Activated CD8-positive, alpha-beta T cell treated with anti-CD3 and anti-CD28 coated beads for 36 hours (primary cell): ENCODE measurements around the gene CELSR1. TPM values are rescaled to one million over a fixed set of nuclear protein-coding genes. Genes with fewer than 3 reads are reported as not detected.

ENCODE experiments used
- ATAC-seq: fragments of 200-7000 bp; cut with Tn5 transposase; one replicate; pipeline ENCODE4 v1.10.0; 2021; ENCODE audit warnings: mild to moderate bottlenecking, moderate library complexity
- CTCF ChIA-PET: fragments of 350-600 bp; sonication (Branson Sonifier 250); formaldehyde crosslinking; loops from one replicate; lab custom pipeline; 2021; ENCODE audit warnings: antibody characterized with exemption; lab: Charles Lee
- POLR2A ChIA-PET: fragments of 350-600 bp; sonication (Branson Sonifier 250); formaldehyde crosslinking; loops from one replicate; lab custom pipeline; 2021; ENCODE audit warnings: antibody characterized with exemption; lab: Charles Lee
- DNase-seq: peaks from one replicate; pipeline ENCODE4 v3.0.0-alpha.2; 2020
- H3K27ac Mint-ChIP-seq: one replicate; pipeline ENCODE4 v1.8.0; 2021; ENCODE audit warnings: mild to moderate bottlenecking, mixed read lengths
- H3K27me3 Mint-ChIP-seq: one replicate; pipeline ENCODE4 v1.8.0; 2021; ENCODE audit warnings: mixed read lengths
- H3K36me3 Mint-ChIP-seq: one replicate; pipeline ENCODE4 v1.8.0; 2021; ENCODE audit warnings: low read depth, mixed read lengths
- H3K4me1 Mint-ChIP-seq: one replicate; pipeline ENCODE4 v1.8.0; 2021; ENCODE audit warnings: low read depth, mixed read lengths
- H3K4me3 Mint-ChIP-seq: one replicate; pipeline ENCODE4 v1.8.0; 2021; ENCODE audit warnings: mild to moderate bottlenecking, moderate library complexity, mixed read lengths
- H3K9me3 Mint-ChIP-seq: one replicate; pipeline ENCODE4 v1.8.0; 2021; ENCODE audit warnings: mixed read lengths
- CTCF ChIP-seq: fragments of 200-600 bp; IDR thresholded peaks from one replicate; pipeline ENCODE4 v1.8.0; 2022; ENCODE audit warnings: antibody characterized with exemption, mild to moderate bottlenecking
- intact Hi-C: fragments of 100-400 bp; cut with micrococcal nuclease; formaldehyde crosslinking; loops from one replicate; pipeline ENCODE4 v1.10.0; 2022
- total RNA-seq, 2 experiments: library from RNA; stranded (reverse); gene quantifications; one replicate each; pipeline ENCODE4 v1.2.3, GENCODE V29; 2021

The CELSR1 gene
- total RNA-seq, 2 experiments from 2014 or later: 0.25 to 0.36 TPM

DNA sequence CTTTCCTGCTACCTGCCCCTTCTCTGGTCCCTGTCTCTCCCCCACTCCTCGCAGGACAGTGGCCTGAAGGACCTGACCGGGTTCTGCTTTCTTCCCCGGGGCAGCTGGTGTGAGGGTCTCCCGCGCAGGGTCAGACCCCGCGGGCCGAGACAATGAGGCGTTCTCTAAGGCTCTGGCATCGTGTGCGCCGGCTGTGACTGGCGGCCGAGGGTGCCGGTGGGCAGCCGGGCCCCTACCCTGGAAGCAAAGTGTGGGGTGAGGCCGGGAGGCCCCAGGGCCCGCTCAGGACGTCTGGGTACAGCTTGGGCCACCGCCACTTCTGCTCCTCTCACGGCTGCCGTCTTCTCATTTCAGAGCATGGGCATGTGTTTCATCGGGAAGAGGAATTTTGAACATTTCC lies 185.7 kb downstream of the CELSR1 start:
- peaks cover 50% of the 10 kb centered on the region for H3K36me3 Mint-ChIP-seq
- intact Hi-C loops: no loop called here

GRCh38 chr22:46351131-46351735 lies 186.2 kb downstream of the CELSR1 start:
- H3K36me3 Mint-ChIP-seq: peaks cover 51% of the 10 kb centered on the region
- no peak overlapping the region for H3K27ac Mint-ChIP-seq
- no peak for DNase-seq

More for the DNA sequence above, 185.7 kb downstream of the CELSR1 start:
- CTCF ChIA-PET: interaction anchor here (1.0 kb wide), 1 partner anchor 16 kb away, joined by 3 read pairs; no protein-coding TSS in a partner anchor
- no peak overlapping the region for H3K4me3 Mint-ChIP-seq
- H3K4me1 Mint-ChIP-seq: peaks cover 4% of the 10 kb centered on the region
- DNase-seq (no peak), ATAC-seq (no peak)
- no peaks in the 10 kb centered on the region for H3K9me3 Mint-ChIP-seq
- POLR2A ChIA-PET: no interaction called here
- no peak overlapping the region for H3K27ac Mint-ChIP-seq
- TF ChIP-seq CTCF: no peak
- no peaks in the 10 kb centered on the region for H3K27me3 Mint-ChIP-seq

DNA sequence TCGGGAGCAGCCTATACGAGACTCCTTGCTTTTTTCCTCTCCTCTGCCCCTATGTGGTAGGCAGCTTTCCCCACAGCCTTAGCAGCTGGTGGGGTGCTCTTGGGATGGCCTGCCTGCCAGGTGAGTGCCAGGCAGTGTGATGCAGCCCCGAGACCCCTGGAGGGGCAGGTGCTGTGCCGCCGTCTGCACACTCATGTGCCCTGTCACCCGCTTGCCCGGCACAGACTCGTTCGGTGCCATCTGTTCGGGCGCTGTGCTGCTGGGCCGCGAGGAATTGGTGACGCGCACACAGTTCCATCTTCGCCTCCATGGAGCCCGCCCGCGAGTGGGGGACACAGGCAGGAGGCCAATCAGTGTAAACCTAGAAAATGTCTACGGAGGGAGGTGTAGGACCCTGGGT lies 186.8 kb downstream of the CELSR1 start:
- CTCF ChIA-PET: no interaction called here

More at GRCh38 chr22:46351131-46351735, 186.2 kb downstream of the CELSR1 start:
- H3K27me3 Mint-ChIP-seq: no peaks in the 10 kb centered on the region
- no peak for TF ChIP-seq CTCF
- peaks cover 4% of the 10 kb centered on the region for H3K4me1 Mint-ChIP-seq
- ATAC-seq: no peak
- H3K4me3 Mint-ChIP-seq: no peak overlapping the region
- POLR2A ChIA-PET: no interaction called here
- CTCF ChIA-PET: no interaction called here
- intact Hi-C loops: no loop called here
- H3K9me3 Mint-ChIP-seq: no peaks in the 10 kb centered on the region

DNA sequence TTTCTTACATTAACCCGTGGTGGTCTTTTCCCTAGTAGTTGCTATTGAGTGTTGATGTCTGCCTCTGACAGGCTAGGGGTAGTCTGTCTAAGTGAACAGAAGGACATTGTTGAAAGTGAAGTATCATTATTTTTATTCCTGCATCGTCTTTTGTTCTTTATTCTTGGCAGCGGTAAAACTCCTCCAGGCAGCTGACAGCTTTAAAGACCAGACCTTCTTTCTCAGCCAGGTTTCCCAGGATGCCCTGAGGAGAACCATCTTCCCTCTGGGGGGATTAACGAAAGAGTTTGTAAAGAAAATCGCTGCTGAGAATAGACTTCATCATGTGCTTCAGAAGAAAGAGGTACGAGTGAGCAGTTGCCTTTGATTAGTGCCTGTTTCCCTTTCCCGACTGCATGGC lies 187.3 kb downstream of the CELSR1 start:
- no peaks in the 10 kb centered on the region for H3K9me3 Mint-ChIP-seq
- ATAC-seq (no peak), DNase-seq (no peak)
- CTCF ChIA-PET: interaction anchor here (0.9 kb wide), 1 partner anchor 192 kb away, joined by 3 read pairs; no protein-coding TSS in a partner anchor
- no peak overlapping the region for H3K4me3 Mint-ChIP-seq
- no peaks in the 10 kb centered on the region for H3K27me3 Mint-ChIP-seq
- peaks cover 55% of the 10 kb centered on the region for H3K36me3 Mint-ChIP-seq
- H3K4me1 Mint-ChIP-seq: peaks cover 4% of the 10 kb centered on the region
- no peak overlapping the region for H3K27ac Mint-ChIP-seq
- intact Hi-C loops: no loop called here
- no peak for TF ChIP-seq CTCF
- POLR2A ChIA-PET: interaction anchor here (0.7 to 1.3 kb wide), 2 partner anchors 14 to 223 kb away, joined by 3 read pairs; partner anchors contain the start of gene TRMU

More for the DNA sequence above, 186.8 kb downstream of the CELSR1 start:
- no peak overlapping the region for H3K4me3 Mint-ChIP-seq
- intact Hi-C loops: no loop called here
- no peak overlapping the region for H3K27ac Mint-ChIP-seq
- H3K9me3 Mint-ChIP-seq: no peaks in the 10 kb centered on the region
- no peaks in the 10 kb centered on the region for H3K27me3 Mint-ChIP-seq
- peaks cover 57% of the 10 kb centered on the region for H3K36me3 Mint-ChIP-seq
- DNase-seq (no peak), ATAC-seq (no peak)
- H3K4me1 Mint-ChIP-seq: peaks cover 4% of the 10 kb centered on the region
- POLR2A ChIA-PET: no interaction called here
- TF ChIP-seq CTCF: no peak

GRCh38 chr22:46349681-46350080 lies 187.7 kb downstream of the CELSR1 start:
- peaks cover 4% of the 10 kb centered on the region for H3K4me1 Mint-ChIP-seq
- H3K36me3 Mint-ChIP-seq: peaks cover 56% of the 10 kb centered on the region
- H3K9me3 Mint-ChIP-seq: no peaks in the 10 kb centered on the region
- TF ChIP-seq CTCF: no peak
- intact Hi-C loops: no loop called here
- H3K27ac Mint-ChIP-seq: no peak overlapping the region
- POLR2A ChIA-PET: interaction anchor here (0.7 to 1.3 kb wide), 2 partner anchors 14 to 223 kb away, joined by 3 read pairs; partner anchors contain the start of gene TRMU
- CTCF ChIA-PET: interaction anchor here (0.9 kb wide), 1 partner anchor 192 kb away, joined by 3 read pairs; no protein-coding TSS in a partner anchor
- DNase-seq (no peak), ATAC-seq (no peak)
- no peak overlapping the region for H3K4me3 Mint-ChIP-seq
- H3K27me3 Mint-ChIP-seq: no peaks in the 10 kb centered on the region
